H1 (cell line): ENCODE measurements around the gene TMEM18. TPM values are rescaled to one million over a fixed set of nuclear protein-coding genes. Genes with fewer than 3 reads are reported as not detected.

Experiments
- E2F6 ChIP-seq: IDR thresholded peaks from 2 replicates; pipeline ENCODE4 v1.6.1; 2012; ENCODE audit warnings: inconsistent platforms
- EP300 ChIP-seq, 2 experiments: IDR thresholded peaks; 1 replicate in 1 of 2; 2 replicates in 1 of 2; pipeline ENCODE4 v1.6.1; 2011 to 2012; ENCODE audit warnings: low read depth in 2 of 2, low read length in 2 of 2, mild to moderate bottlenecking in 2 of 2, borderline replicate concordance in 1 of 2, inconsistent platforms in 1 of 2, moderate library complexity in 1 of 2
- KDM4A ChIP-seq: IDR thresholded peaks from one replicate; pipeline ENCODE4 v1.7.1; 2012; ENCODE audit warnings: low read depth, mild to moderate bottlenecking, moderate library complexity, low read length, inconsistent platforms; ENCODE audit not compliant: severe bottlenecking
- POU5F1 ChIP-seq: IDR thresholded peaks from 2 replicates; pipeline ENCODE4 v1.6.1; 2011; ENCODE audit warnings: low read depth, mild to moderate bottlenecking, low read length, moderate library complexity
- RFX5 ChIP-seq: IDR thresholded peaks from 2 replicates; pipeline ENCODE4 v1.6.1; 2011; ENCODE audit warnings: low read depth, low read length, improper control_type of control experiment, borderline replicate concordance
- SIRT6 ChIP-seq: IDR thresholded peaks from one replicate; pipeline ENCODE4 v1.7.1; 2012; ENCODE audit warnings: low read length, inconsistent platforms
- polyA plus RNA-seq, 7 experiments: library from polyadenylated mRNA; depleted of rRNA in 3 of 7; stranded (reverse) in 5 of 7; unstranded in 2 of 7; fragments of >200 nt in 5 of 7; fragments of 200-250 nt in 2 of 7; gene quantifications; 1 replicate in 5 of 7; 2 replicates in 1 of 7; 4 replicates in 1 of 7; pipeline versions ENCODE4 v1.2.1 to v1.2.3, GENCODE V29; 2011 to 2013; ENCODE audit warnings: missing spikeins in 2 of 7, mixed read lengths in 2 of 7
- total RNA-seq: library from RNA; stranded (reverse); fragmentation: NEBNext Ultra II Directional; extraction: Animal tissue kit (Norgen Biotek cat#: 25700); gene quantifications from 2 replicates; pipeline ENCODE4 v1.2.1, GENCODE V29; 2021

Gene TMEM18
- total and polyA plus RNA-seq, 2 of the 8 experiments (the other 6 are each of a cell fraction or from before 2014, with no cell fraction given): 22.4 to 27.1 TPM

- TF ChIP-seq RFX5: no peak
- no peak for TF ChIP-seq E2F6
- no peak for TF ChIP-seq POU5F1
- TF ChIP-seq EP300 (IDR thresholded peaks at IDR 0.05; ENCODE audit: borderline replicate concordance in 1 of 2, low read depth in 2 of 2, low read length in 2 of 2): no peak
- TF ChIP-seq SIRT6: no peak
- no peak for TF ChIP-seq KDM4A
These were observed 43.8 kb downstream of the TMEM18 start (continued) for GRCh38 chr2:633371-633770.
